Psoas muscle (tissue), 8 donors: ENCODE measurements around the gene CEP135. TPM values are rescaled to one million over a fixed set of nuclear protein-coding genes. Genes with fewer than 3 reads are reported as not detected.

Experiments
- ATAC-seq, 4 donors: fragments of 200-7000 bp; cut with Tn5 transposase; one replicate each; pipeline ENCODE4 v1.9.1; 2020; ENCODE audit warnings: moderate library complexity in 3 of 4, mild to moderate bottlenecking in 2 of 4
- DNase-seq, 2 donors: peaks; one replicate each; pipeline ENCODE4 v3.0.0-alpha.2; 2020
- H3K27ac ChIP-seq: fragments of 200-600 bp; one replicate; pipeline ENCODE4 v1.8.0; 2022
- H3K27me3 ChIP-seq, 3 donors: fragments of 200-600 bp in 1 of 3; one replicate each; pipeline versions ENCODE4 v1.6.1 to v1.8.0; 2013 to 2022; ENCODE audit warnings: low read length in 2 of 3, mild to moderate bottlenecking in 2 of 3, moderate library complexity in 1 of 3; ENCODE audit not compliant: insufficient read depth in 3 of 3
- H3K36me3 ChIP-seq, 2 donors: fragments of 200-600 bp in 1 of 2; one replicate each; pipeline versions ENCODE4 v1.6.1 to v1.8.0; 2013 to 2022; ENCODE audit warnings: low read depth in 1 of 2, mild to moderate bottlenecking in 1 of 2, moderate library complexity in 1 of 2; ENCODE audit not compliant: insufficient read depth in 1 of 2
- H3K4me1 ChIP-seq: fragments of 200-600 bp; one replicate; pipeline ENCODE4 v1.8.0; 2022
- H3K4me3 ChIP-seq: fragments of 200-600 bp; one replicate; pipeline ENCODE4 v1.8.0; 2022; ENCODE audit warnings: mild to moderate bottlenecking
- H3K9me3 ChIP-seq: fragments of 200-600 bp; one replicate; pipeline ENCODE4 v1.8.0; 2022
- WGBS, 3 donors: extraction: QIAGEN DNeasy Blood & Tissue Kit; methylation state at CpG; one replicate each; pipeline versions ENCODE4 v1.1.6 to v1.1.7; 2013; 5-methylcytosine and 5-hydroxymethylcytosine counted together
- intact Hi-C, 2 donors: fragments of 100-400 bp; cut with DNase I; formaldehyde crosslinking; loops; one replicate each; pipeline versions ENCODE4 v1.11.0 to v1.14.2; 2022
- polyA plus RNA-seq, 3 donors: library from polyadenylated mRNA; stranded (reverse); fragments of 200-250 nt; gene quantifications; one replicate each; pipeline ENCODE4 v1.2.3, GENCODE V29; 2013
- total RNA-seq, 4 donors: library from RNA; stranded (reverse); fragmentation: NEBNext Ultra II Directional in 2 of 4; extraction: Animal tissue kit (Norgen Biotek cat#: 25700) in 2 of 4; gene quantifications; one replicate each; pipeline versions ENCODE4 v1.2.1 to v1.2.4, GENCODE V29; 2021 to 2023
- TF ChIP-seq, protein P1 (sequence below): fragments of 200-600 bp; IDR thresholded peaks from one replicate; pipeline ENCODE4 v1.8.0; 2022; ENCODE audit warnings: antibody characterized with exemption
- donor health status: healthy with polysubstance abuse.
- donor health status: DM: no; HTN: no; CAD: no; lungs with moderate emphysema.
- donor health status: Bipolar disorder and iron deficiency.
- donor health status: healthy.
- donor health status: DM: yes; HTN: yes; CAD: no.
- donor health status: DM: no; HTN: no; CAD: no.
- donor health status: DM: no; HTN: no; CAD: no.
- donor health status: DM: yes; HTN: yes; CAD: no.

The CEP135 gene
- total and polyA plus RNA-seq, 7 donors, result 0.55 to 2.0 (median 1.6) TPM

DNA sequence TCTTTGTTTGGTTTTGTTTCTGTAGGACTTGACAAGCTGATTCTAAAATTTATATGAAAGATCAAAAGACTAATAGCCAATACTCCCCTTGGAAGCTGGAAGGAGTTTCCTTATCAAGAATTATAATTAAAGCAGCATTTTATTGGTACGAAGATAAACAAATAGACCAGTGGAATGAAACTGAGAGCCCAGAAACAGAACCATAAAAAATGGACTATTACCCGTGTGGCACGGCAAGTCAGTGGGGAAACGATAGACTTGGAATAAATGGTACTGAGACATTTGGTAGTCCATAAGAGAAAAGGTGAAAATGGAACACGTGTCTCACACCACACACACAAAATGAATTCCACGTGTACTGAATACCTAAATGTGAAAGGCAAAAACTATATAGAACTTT is 42.4 kb upstream of the CEP135 start:
- ATAC-seq, result no peak
- DNase-seq, result no peak
- TF ChIP-seq, protein P1, sequence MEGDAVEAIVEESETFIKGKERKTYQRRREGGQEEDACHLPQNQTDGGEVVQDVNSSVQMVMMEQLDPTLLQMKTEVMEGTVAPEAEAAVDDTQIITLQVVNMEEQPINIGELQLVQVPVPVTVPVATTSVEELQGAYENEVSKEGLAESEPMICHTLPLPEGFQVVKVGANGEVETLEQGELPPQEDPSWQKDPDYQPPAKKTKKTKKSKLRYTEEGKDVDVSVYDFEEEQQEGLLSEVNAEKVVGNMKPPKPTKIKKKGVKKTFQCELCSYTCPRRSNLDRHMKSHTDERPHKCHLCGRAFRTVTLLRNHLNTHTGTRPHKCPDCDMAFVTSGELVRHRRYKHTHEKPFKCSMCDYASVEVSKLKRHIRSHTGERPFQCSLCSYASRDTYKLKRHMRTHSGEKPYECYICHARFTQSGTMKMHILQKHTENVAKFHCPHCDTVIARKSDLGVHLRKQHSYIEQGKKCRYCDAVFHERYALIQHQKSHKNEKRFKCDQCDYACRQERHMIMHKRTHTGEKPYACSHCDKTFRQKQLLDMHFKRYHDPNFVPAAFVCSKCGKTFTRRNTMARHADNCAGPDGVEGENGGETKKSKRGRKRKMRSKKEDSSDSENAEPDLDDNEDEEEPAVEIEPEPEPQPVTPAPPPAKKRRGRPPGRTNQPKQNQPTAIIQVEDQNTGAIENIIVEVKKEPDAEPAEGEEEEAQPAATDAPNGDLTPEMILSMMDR, result no peak
- Histone ChIP-seq H3K27me3 (no peaks in the 10 kb centered on the region), H3K9me3 (no peaks in the 10 kb centered on the region), H3K36me3 (peaks cover 0 to 51% of the 10 kb centered on the region in 2 donors), H3K27ac (no peak overlapping the region), H3K4me3 (no peak overlapping the region), H3K4me1 (no peaks in the 10 kb centered on the region)
- intact Hi-C loops, result no loop called here
- WGBS, 3 donors, result 75 to 78% (median 77%) methylated on average over 6 of the region's 6 CpGs

DNA sequence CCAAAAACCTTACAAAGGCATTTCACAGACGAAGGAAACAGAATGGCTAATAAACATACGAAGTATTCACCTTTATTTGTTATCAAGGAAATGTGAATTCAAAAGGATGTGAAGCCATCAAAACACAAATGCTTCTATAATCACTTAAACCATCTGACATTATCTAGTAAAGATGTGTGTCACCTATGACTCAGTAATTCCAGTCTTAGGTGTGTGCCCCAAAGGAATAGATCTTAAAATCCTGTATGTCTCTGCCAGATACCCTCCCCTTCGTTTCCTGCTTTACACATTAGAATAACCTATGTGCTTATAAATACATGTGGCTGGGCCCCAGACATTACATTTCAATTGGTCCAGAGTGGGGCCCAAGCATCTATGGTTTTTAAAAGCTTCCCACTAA is 41.8 kb upstream of the CEP135 start:
- intact Hi-C loops, result no loop called here
- Histone ChIP-seq H3K27ac (no peak overlapping the region), H3K9me3 (no peaks in the 10 kb centered on the region), H3K4me3 (no peak overlapping the region), H3K36me3 (peaks cover 0 to 45% of the 10 kb centered on the region in 2 donors), H3K27me3 (no peaks in the 10 kb centered on the region), H3K4me1 (no peaks in the 10 kb centered on the region)
- 69 to 80% (median 73%) methylated on average over 3 of the region's 3 CpGs for WGBS, 3 donors
- DNase-seq (no peak), ATAC-seq (no peak)
- TF ChIP-seq, protein P1, result no peak

DNA sequence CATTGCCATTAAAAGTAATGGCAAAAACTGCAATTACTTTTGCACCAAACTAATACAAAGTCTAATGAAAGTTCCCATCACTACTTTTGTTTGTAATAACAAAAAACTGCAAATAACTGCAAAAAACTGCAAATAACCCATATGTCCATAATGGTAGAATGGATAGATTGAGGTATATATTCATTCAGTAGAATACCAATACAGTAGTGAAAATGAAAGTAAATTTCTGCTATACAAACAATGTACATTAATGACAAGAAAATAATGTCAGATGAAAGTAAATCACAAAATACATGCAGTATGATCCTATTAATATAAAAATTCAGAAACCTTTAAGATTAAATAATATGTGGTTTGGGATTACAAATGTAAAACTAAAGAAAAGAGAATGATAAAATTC is 41.3 kb upstream of the CEP135 start:
- DNase-seq, result no peak
- intact Hi-C loops, result no loop called here
- Histone ChIP-seq H3K4me3 (no peak overlapping the region), H3K4me1 (no peaks in the 10 kb centered on the region), H3K27me3 (no peaks in the 10 kb centered on the region), H3K9me3 (no peaks in the 10 kb centered on the region), H3K27ac (no peak overlapping the region), H3K36me3 (peaks cover 0 to 40% of the 10 kb centered on the region in 2 donors)
- ATAC-seq, result no peak
- TF ChIP-seq, protein P1, result no peak

DNA sequence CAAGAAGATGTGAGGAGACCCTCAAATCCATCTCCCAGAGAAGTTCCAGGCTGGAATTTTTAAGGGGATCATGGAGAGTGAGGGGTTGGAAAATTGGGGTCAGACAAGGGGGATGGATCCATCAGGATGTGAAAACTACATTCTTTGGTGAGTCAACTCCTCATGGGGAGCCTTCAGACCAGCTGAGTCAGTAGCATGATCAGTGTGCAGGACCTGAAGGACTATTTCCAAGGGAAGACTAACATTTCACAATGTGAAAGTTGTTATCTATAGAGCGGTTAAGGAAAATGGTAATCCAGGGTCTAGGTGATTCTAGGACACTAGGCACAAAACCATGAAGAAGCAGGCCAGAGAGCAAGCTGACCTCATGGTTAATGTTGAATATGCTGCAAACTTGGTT is 38.6 kb upstream of the CEP135 start:
- Histone ChIP-seq H3K4me3 (no peak overlapping the region), H3K27ac (no peak overlapping the region), H3K9me3 (no peaks in the 10 kb centered on the region), H3K4me1 (no peaks in the 10 kb centered on the region), H3K36me3 (peaks cover 0 to 13% of the 10 kb centered on the region in 2 donors), H3K27me3 (no peaks in the 10 kb centered on the region)
- WGBS, 3 donors, result 91 to 97% (median 94%) methylated on average over 1 of the region's 1 CpG
- TF ChIP-seq, protein P1, result no peak
- intact Hi-C loops, result no loop called here
- ATAC-seq, result no peak
- DNase-seq, result no peak

DNA sequence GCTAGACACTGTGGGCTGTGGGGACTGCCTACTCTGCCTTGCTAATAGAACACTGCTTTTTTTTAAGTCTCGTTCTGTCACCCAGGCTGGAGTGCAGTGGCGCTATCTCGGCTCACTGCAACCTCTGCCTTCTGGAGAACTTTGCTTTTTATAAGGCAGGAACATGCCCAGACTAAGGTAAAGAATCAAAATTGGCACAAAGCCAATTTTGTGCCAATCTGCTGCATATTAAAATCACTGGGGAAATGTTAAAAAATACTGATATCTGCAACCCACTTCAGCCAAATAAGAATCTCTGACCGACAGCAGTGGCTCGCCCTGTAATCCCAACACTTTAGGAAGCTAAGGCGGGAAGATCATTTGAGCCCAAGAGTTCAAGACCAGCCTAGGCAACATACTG is 36.5 kb upstream of the CEP135 start:
- Histone ChIP-seq H3K4me3 (no peak overlapping the region), H3K36me3 (no peaks in the 10 kb centered on the region), H3K27ac (no peak overlapping the region), H3K27me3 (no peaks in the 10 kb centered on the region), H3K9me3 (no peaks in the 10 kb centered on the region), H3K4me1 (no peaks in the 10 kb centered on the region)
- intact Hi-C loops, result no loop called here
- DNase-seq (no peak), ATAC-seq (no peak)
- WGBS, 3 donors, result 82 to 89% (median 85%) methylated on average over 6 of the region's 6 CpGs
- TF ChIP-seq, protein P1, result no peak
